PFSK-1 (cell line): ENCODE results near the gene MTX3.

ENCODE experiments used
- FOXP2 ChIP-seq: optimal IDR thresholded peaks from 2 replicates; pipeline ENCODE3; 2011; ENCODE audit warnings: borderline replicate concordance, control low read depth, inconsistent platforms; ENCODE audit not compliant: insufficient read depth; ENCODE audit errors: extremely low read length, extremely low read depth
- POLR2AphosphoS5 ChIP-seq: IDR thresholded peaks from 2 replicates; pipeline ENCODE4 v1.6.1; 2012; ENCODE audit warnings: low read depth, mild to moderate bottlenecking, control low read depth, low read length, moderate library complexity
- REST ChIP-seq, 2 experiments: IDR thresholded peaks; 2 replicates each; pipeline versions ENCODE4 v1.6.1 to v1.8.0; 2011 to 2012; ENCODE audit warnings: low read depth in 2 of 2, low read length in 2 of 2, control low read depth in 1 of 2, inconsistent platforms in 1 of 2, mild to moderate bottlenecking in 1 of 2, moderate library complexity in 1 of 2; ENCODE audit not compliant: insufficient read depth in 1 of 2
- SIN3A ChIP-seq: IDR thresholded peaks from 2 replicates; pipeline ENCODE4 v1.6.1; 2012; ENCODE audit warnings: mild to moderate bottlenecking, low read length, moderate library complexity, borderline replicate concordance; ENCODE audit not compliant: insufficient read depth
- TAF1 ChIP-seq: IDR thresholded peaks from 2 replicates; pipeline ENCODE4 v1.6.1; 2012; ENCODE audit warnings: low read length, control low read depth, borderline replicate concordance; ENCODE audit not compliant: insufficient read depth

MTX3 gene

DNA sequence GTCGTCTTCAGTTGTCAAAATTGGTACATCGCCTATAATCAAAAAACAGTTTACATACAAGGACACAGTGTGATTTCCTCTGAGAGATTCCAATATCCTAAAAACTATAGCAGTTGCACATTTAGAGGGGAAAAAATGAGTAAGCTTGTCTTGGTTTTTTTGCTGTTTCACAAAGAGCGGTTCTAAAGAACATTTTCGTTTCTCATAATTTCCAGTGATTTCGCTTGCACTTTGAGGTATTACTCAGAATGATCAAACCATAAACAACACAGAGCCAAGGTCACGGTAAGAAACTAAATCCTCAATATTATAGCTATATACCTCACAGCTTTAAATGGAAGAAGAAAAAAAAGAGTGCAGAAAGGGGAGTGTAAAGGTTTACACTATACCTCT, 861 bp downstream of the MTX3 start:
- TF ChIP-seq REST (IDR thresholded peaks at IDR 0.05; ENCODE audit: insufficient read depth in 1 of 2, low read depth in 2 of 2, low read length in 2 of 2) (no peak), FOXP2 (no peak), SIN3A (no peak), POLR2AphosphoS5 (no peak), TAF1 (no peak)

DNA sequence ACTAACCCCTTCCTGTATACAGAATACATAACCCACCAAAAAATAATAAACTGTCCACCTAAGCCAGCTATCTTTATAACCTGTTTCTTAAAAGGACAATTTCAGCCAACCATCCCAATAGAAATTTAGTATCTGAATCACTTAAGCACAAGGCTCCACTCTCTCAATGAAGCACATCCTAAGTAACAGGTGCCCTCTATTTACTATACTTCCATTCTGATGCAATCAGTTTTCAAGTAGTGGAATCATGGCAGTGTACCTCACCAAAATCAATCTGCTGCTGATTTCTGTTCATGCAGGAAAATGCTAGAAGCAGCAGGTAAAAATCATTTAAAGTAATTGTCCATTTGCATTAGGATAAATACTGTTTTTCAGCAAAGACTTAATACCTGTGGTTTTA, 4.8 kb downstream of the MTX3 start:
- TF ChIP-seq FOXP2: no peak

GRCh38 chr5:79985288-79985687, 5.8 kb downstream of the MTX3 start:
- TF ChIP-seq POLR2AphosphoS5: no peak
- no peak for TF ChIP-seq FOXP2
- TF ChIP-seq REST (IDR thresholded peaks at IDR 0.05; ENCODE audit: insufficient read depth in 1 of 2, low read depth in 2 of 2, low read length in 2 of 2): no peak
- no peak for TF ChIP-seq TAF1
- TF ChIP-seq SIN3A: no peak

GRCh38 chr5:79984363-79984762, 6.7 kb downstream of the MTX3 start:
- TF ChIP-seq POLR2AphosphoS5: no peak
- TF ChIP-seq FOXP2: no peak
- TF ChIP-seq SIN3A: no peak
- no peak for TF ChIP-seq TAF1
- TF ChIP-seq REST (IDR thresholded peaks at IDR 0.05; ENCODE audit: insufficient read depth in 1 of 2, low read depth in 2 of 2, low read length in 2 of 2): no peak

GRCh38 chr5:79983618-79984017, 7.4 kb downstream of the MTX3 start:
- TF ChIP-seq FOXP2 (no peak), REST (IDR thresholded peaks at IDR 0.05; ENCODE audit: insufficient read depth in 1 of 2, low read depth in 2 of 2, low read length in 2 of 2) (no peak), SIN3A (no peak), TAF1 (no peak), POLR2AphosphoS5 (no peak)
